ENCODE measurements around the gene TAB2. TPM values are rescaled to one million over a fixed set of nuclear protein-coding genes. Genes with fewer than 3 reads are reported as not detected.
A peak's percentile ranks its signal among the peaks of the same experiment; 100 is the strongest.

Gene TAB2, protein sequence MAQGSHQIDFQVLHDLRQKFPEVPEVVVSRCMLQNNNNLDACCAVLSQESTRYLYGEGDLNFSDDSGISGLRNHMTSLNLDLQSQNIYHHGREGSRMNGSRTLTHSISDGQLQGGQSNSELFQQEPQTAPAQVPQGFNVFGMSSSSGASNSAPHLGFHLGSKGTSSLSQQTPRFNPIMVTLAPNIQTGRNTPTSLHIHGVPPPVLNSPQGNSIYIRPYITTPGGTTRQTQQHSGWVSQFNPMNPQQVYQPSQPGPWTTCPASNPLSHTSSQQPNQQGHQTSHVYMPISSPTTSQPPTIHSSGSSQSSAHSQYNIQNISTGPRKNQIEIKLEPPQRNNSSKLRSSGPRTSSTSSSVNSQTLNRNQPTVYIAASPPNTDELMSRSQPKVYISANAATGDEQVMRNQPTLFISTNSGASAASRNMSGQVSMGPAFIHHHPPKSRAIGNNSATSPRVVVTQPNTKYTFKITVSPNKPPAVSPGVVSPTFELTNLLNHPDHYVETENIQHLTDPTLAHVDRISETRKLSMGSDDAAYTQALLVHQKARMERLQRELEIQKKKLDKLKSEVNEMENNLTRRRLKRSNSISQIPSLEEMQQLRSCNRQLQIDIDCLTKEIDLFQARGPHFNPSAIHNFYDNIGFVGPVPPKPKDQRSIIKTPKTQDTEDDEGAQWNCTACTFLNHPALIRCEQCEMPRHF
- 50.2 TPM for total RNA-seq

DNA sequence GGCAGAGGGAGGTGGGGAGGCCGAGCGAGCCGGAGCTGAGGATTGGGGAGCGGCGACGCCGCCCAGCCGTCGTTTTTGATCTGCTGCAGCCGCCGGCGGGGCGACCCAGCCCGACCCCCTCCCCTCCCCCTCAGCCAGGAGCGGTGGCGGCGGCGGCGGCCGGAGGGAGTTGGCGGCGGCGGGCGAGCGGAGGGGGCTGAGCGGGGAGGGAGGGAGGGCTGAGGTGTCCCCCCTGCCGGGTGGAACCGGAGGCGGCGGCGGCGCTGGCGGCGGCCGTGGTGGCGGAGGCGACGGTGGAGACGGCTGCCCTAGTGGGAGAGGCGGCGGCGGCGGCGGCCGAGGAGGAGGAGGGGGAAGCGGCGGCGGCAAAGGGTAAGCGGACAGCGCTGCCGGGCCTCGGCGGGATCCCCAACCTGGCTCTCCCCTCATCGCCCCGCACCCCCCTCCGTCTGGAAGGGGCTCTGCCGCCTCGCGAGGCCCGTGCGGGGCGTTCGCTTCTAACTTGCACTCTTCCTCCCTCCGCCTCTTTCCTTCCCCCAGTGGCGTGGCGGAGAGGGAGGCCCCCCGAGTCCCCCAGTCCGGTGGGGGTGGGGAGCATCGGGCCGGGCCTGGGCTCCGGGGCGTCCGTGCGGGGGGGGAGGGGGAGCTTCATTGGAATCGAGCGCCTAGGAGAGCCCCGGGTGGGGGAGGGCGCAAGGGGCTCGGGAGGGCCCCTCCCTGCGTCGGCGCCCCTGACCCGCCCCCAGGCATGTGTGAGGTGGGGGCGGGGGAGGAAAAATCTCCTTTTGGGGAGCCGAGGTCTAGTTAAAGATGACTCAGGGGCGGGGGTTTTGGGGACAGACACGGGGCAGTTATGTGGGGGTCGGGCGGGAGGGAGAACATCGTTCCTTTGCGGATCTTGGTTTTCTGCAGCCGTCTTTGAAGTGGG lies at the start of gene TAB2:
Gene TAB2 (plus strand): TSS at position 69 of the 928 bp plus-strand sequence. CDS start 52,286 bp downstream, outside the sequence.
- DNase-seq, result peak; percentile 69

DNA sequence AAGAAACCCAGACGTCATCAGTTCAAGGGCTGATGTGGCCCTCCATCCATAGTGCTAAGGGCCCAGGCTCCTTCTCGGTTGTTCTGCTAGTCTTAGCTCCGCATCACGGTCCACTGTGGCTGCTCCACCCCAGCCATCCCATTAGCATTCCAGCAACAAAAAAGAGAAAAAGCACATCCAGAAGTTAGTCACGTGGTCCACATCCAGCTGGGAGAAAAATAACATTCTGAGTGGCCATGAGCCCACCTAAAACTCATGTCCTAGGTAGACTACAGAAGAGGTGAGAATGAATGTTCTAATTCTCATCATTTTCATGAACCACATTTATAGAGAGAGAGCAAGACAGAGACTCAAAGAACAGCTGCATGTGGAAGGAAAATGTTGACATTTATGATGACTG lies 49.4 kb upstream of the TAB2 start:
- DNase-seq, result no peak

DNA sequence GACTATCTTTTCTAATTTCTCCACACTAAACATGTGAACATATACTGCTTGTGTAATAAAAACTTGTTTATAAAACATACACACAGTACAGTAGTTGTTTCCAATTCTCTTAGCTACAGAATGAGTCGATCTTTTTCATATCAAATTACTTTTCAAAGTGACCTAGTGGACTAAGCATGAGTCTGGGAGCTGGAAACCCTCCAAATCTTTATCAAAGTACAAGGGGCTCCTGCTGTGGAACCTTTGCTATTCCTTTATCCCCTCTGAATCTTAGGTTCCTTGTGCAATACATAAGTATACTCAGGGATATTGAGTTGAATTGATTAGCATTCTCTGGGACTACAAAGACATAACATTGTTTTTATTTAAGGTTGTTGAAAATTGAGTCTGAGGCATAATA lies 48.7 kb upstream of the TAB2 start:
- DNase-seq, result no peak

DNA sequence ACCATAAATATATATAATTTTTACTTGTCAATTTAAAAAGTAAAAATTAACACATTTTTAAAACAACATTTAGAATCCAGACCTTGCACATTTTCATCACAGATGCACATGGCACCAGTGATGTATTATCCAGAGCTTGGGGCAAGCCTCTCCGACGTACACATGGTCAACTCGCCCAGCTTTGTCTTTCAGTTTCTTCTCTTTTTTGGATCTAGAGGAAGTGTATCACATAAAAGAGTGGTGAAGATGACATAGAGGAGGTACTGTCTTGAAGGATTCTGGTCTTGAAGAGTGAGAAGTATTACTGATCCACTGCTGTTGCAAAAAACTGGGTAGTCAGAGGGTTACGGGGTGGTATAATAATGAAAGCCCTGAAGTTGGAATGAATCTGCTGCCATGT lies 46.9 kb upstream of the TAB2 start:
- no peak for DNase-seq

DNA sequence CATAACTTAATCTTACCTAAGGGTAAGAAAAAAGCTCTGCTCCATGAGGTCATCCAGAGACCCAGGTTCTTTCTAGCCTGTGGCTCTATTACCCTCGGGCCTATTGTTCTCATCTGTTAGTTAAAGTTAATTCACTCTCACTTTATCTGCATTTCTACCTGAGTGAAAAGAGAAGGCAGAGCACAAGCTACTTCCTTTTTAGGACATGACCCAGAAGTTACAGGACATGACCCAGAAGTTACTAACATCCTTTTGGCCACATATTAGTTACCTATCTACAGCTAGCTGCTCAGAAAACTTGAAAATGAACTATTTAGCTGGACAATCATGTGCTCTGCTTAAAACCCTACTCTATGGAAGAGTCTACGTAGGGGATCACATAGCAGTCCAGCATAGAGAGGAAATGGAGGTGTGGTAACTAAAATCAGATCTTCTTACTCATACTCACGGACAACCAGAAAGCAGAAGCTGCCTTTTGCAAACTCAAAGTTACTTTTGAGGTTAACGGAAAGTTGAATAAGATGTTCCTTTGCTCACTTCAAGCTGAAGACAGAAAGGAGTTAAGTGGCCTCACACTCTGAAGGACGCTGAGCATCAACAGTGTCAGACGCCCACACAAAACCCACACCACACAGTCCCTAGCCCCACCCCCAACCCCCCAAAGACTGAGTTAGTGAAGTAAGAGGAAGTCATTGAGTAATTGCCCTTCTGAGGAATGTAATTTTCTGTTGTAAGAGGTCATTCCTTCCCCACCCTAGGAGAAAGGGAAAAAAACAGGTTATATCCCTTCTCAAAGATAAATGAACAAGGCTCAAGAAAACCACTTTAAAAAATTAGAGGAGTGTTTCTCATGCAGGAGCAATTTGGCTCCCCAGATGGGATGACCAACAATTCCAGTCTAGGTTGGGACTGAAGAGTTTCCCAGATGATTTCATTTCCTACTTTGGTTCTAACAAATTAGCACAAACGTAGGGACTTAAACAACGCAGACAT lies 45.9 kb upstream of the TAB2 start:
- no peak for DNase-seq

DNA sequence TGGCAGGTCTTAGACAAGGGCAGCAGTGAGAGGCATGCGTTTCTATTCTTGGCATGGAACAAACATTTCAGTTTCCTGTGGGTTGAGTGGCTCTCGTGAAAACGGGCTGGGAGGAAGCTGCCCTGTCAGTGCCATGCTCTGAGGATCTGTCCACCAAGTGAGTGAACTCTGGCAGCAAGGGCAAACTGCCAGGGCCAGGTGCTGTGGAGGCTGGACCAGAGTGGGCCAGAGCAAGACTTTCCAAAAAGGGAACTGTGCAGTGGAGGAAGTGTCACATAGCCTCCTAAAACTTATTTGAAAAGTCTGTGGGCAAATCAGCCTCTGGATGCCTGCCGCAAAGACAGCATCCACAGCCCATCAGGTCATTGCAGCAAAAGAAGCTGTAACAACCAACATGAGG lies 44.2 kb upstream of the TAB2 start:
- no peak for DNase-seq

DNA sequence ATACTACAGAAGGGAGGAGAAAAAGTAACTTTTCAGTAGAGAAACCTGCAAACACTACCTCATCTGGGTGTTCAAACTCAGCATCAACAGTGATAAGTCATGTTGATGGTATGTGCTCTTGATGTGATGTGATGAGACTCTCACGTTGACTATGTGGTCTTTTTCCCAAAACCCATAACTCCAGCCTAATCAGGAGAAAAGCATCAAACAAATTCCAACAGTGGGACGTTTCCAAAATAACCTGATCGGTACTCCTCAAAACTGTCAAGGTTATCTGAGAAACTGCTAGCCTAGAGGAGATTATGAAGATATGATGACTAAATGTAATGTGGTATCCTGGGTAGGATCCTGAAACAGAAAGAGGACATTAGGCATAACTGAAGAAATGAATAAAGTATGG lies 41.9 kb upstream of the TAB2 start:
- DNase-seq, result no peak

DNA sequence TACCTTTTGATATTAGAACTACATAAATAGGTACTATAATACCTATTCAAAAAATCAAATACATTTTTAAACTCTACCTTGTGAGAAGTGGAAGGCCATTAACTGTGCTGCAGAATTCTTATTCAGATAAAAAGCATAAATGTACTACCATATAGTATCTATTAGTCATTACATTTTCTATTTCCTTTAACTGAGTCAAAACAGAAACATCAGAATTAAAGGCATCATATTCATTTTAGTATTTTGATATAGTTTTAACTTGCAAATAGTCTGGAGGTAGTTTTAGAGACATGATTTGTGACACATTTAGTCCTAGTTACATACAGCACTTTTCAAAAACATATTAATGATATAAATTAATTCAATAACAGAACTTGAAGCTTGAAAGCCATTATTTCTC lies 39.9 kb upstream of the TAB2 start:
- DNase-seq, result no peak

DNA sequence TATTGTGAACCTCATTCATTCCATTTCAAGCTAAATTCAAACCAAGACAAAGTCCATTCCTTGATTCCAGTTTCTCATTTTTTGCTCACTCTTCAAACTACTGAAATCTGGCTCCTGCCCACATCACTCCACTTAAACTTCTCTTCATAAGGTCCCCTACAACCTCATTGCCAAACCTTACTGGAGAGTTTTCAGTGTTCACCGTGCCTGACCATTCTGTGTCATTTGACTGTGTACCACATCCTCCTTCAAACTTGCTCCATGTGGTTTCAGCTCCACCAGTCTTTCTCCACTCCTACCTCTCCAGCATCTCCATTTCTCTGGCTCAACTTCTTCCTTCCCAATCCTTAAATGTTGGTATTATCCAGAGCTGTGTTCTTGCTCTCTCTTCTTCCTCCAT lies 38.5 kb upstream of the TAB2 start:
- DNase-seq, result no peak

DNA sequence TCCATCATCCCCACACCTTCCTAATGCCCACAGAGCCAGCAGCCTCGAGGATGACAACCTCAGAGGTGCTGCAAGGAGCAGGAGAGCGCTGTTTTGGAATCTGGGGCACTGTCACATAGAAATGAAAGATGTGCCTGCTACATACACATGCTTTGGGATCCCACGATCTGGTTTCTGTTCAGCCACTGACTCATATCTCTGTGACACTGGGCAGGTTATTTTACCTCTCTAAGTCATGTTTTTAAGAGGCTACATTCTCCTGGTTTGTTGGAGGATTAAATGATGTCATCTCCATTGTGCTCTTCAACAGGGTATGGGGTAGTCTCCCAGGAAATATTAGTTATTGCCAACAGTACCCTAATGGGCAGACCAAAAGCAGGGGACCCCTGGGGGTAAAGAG lies 32.6 kb upstream of the TAB2 start:
- DNase-seq, result no peak

DNA sequence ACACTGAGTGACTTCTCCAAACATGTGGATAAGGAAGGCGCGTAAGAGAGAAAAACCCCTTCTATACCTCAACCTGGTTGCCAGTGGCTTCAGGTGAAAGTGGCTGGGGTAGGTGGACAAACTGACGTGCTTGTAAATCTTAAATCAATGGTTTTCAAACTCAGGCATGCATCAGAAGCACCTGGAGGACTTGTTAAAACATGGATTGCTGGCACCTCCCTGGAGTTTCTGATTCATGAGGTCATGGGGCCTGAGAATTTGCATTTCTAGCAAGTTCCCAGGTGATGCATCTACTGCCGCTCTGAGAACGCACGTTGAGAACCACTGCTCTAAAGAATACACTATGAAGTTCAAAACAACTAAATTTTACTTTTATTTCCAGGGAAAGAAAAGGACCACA lies 31.9 kb upstream of the TAB2 start:
- DNase-seq, result no peak

DNA sequence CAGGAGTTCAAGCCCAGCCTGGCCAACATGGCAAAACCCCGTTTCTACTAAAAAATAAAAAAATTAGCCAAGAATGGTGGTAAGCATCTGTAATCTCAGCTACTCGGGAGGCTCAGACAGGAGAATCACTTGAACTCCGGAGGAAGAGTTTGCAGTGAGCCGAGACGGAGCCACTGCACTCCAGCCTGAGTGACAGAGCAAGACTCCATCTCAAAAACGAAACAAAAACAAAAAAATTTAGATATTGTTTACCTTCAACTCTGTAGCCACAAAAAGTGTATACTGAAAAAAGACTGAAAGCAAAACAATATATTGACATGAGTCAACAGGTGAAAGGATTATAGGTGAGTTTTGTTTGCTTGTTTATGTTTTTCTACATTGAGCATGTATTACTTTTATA lies 30.6 kb upstream of the TAB2 start:
- no peak for DNase-seq

DNA sequence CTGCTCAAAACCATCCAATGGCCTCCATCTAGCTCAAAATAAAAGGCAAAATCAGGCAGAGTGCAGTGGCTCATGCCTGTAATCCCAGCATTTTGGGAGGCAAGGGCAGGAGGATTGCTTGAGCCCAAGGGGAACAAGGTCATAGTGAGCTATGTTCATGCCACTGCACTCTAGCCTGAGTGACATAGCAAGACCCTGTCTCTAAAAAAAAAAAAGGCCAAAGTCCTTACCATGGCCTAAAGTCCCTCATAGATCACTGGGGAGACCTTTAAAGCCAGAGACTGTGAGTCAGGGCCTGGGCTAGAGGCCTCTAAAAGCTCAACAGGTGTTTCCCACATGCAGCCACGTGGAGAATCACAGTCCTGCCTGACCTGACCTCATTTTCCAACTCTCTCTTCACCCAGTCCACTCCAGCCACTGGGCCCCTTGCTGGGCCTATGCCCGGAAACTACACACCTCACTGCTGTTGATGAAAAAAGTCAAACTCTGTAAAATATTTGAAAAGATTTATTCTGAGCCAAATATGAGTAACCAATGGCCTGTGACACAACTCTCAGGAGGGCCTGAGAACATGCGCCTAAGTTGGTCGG lies 28.2 kb upstream of the TAB2 start:
- DNase-seq, result peak; percentile 15

DNA sequence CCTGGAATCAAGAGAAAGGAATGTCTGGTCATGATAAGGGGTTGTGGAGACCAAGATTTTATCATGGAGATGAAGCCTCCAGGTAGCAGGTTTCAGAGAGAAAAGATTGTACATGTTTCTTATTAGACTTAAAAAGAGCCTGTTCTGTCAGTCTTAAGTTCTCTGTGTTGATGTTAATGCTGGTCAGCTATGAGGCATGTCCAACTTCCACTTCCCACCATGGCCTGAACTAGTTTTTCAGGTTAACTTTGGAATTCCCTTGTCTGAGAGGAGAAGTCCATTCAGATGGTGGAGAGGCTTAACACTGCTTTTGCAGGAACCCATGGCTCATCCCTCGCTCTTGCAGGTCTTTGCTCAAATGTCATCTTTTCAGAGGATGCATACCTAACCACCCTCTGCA lies 27.5 kb upstream of the TAB2 start:
- no peak for DNase-seq

DNA sequence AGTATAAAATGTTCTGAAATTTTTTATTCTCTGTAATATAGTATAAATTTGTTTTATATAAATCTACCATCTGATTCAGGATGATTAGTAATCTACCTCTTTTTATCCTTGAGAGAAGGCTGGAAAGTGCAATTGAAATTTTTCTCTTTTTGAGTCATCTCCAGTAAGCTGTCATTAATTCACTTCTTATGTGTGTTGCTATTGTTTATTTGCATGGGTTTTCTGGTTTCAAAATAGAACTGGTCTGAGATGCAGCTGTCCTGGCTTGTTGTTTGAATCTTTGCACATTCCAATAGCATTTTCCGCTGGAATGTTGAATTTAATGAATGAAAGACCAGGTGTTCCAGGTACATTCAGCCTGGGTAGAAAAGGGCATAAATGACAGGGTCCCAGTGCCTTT lies 24.3 kb upstream of the TAB2 start:
- DNase-seq, result peak; percentile 5

DNA sequence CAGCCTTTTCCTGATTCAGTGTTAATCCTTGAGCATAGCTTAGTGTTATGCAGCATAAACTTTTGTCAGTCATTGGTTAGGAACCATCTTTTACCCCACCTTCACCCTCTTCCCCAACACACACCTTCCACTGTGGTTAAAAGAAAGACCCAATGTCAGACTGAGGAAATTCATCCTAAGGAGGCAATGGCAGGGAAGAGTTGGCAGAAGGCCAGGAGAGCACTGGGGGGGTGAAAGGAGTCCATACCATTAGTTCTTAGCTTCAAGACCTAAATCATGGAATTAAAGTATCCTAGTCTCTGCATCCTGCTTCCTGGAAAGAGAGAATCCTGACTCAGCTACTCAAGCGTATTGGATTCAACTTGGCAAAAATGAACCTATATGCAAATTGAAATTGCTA lies 16.9 kb upstream of the TAB2 start:
- DNase-seq, result no peak

DNA sequence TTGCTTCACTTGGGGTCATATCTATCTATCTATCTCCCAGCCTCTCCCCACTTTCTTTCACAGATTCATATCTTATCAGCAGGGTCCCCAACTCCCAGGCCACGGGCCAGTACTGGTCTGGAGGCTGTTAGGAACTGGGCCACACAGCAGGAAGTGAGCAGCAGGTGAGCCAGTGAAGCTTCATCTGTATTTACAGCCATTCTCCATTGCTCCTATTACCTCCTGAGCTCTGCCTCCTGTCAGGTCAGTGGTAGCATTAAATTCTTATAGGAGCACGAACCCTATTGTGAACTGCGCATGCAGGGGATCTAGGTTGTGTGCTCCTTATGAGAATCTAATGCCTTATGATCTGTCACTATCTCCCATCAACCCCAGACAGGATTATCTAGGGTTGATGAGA lies 14.8 kb upstream of the TAB2 start:
- DNase-seq, result no peak

DNA sequence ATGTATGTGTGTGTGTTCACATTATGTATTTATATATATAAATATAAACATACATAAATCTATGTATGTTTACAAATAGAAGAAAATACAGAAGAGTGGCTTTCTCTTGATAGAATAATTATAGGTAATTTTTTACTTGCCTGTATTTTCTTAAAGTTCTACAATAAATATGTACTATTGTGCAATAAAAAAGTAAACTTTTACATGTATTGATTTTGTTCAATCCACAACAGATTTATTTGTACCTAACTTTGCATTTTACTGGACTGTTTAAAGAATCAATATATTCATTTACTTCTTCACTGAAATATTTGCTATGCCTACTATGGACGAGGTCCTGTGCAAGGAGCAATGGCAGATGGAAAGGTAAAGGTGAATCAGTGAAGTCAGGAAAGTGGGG lies 14.0 kb upstream of the TAB2 start:
- DNase-seq, result no peak

DNA sequence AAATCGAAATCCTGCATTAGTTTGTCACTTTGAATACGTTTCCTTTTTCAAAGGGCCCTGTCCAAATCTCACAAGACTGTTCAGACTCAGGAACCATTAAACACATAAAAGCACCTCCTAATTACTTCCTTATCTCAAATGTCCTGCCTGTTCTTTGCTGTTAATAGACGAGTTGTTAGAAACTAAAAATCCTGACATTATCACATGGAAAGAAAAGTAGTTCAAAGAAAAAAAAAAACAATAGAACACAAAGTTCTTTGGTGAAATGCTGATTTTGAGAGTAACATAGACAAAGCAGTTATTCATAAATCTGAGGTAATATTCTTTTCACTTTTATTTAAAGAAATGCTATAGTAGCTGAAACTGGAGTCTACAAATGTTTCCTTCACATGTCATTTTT lies 12.1 kb upstream of the TAB2 start:
- DNase-seq, result no peak

DNA sequence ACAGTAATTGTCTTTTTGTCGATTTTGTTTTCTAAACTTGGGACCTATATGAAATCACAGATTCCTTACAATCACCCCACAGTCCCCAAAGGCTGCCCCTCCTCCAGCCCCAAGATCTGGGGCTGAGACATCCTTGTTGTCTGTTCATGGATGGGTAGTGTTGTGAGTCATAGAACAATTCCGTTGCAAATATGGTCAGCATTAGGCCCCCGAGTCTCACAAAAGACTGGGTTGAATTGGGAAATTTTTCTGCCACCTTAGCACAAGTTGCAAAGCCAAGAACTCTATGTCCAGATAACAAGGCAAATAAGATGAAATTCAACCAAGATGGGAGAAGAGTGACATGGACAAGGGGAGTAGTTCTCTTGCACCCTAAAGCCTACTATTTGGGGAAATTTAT lies 10.5 kb upstream of the TAB2 start:
- no peak for DNase-seq

DNA sequence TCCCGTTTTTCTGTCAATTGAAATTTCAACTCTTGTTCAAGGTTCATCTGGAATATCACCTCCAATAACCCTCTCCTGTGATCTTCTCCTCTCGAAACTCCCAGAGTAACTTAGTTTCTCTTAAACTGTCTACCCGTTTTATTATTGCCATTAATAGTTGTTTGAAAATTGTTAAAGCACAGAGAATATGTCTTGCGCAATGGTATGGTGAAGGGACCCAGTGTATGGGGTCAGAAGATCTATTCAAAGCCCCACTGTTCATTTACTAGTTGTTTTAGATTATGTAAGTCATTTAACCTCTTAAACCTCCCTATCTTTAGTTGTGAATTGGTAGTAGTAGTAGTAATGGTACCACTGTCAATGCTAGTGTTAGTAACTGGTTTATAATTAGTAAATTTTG lies 6.2 kb upstream of the TAB2 start:
- DNase-seq, result no peak
